CD4-positive, alpha-beta T cell treated with Interleukin-6 for 4 hours (primary cell): Measurements from ENCODE around the gene DMRT3.

Source experiments
- DNase-seq: peaks from one replicate; pipeline ENCODE4 v3.0.0-alpha.2; 2020; ENCODE audit warnings: mixed read lengths

DMRT3 gene, protein sequence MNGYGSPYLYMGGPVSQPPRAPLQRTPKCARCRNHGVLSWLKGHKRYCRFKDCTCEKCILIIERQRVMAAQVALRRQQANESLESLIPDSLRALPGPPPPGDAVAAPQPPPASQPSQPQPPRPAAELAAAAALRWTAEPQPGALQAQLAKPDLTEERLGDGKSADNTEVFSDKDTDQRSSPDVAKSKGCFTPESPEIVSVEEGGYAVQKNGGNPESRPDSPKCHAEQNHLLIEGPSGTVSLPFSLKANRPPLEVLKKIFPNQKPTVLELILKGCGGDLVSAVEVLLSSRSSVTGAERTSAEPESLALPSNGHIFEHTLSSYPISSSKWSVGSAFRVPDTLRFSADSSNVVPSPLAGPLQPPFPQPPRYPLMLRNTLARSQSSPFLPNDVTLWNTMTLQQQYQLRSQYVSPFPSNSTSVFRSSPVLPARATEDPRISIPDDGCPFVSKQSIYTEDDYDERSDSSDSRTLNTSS

DNA sequence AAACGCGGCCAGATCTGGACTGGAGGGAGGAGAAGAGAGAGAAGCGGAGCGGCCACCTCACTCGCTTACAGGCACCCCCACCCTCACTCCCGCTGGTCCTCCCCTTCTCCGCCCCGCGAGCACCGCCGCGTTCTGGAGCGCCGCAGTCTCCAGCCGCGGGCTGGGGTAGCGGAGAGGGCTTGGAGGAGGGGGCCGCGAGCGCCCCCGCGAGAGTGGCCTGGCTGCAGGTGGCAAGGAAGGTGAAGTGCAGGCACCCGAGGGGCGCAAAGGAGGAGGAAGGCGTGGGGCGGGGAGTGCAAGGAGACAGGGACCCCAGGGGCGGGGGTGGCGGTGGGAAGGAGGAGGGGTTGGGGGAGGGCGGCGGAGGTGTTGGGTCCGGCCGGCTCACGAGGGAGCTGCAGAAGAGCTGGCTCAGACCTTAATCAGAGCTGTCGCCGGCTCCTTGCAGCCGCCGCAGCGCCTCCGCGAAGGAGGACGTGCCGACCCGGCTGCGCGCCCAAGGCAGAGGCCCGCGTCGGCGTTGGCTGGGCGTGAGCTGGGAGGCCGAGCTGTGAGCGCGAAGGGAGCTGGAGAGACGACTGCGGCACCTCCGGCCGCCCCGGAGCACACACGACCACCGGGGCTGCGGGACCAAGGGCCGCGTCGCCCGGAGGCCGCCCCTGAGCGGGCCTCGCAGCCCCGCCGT, at the start of gene DMRT3:
Gene DMRT3, plus strand, starts transcription at position 398 of the 685 bp plus-strand sequence. CDS start 347 bp downstream, outside the sequence.
- DNase-seq, result no peak

DNA sequence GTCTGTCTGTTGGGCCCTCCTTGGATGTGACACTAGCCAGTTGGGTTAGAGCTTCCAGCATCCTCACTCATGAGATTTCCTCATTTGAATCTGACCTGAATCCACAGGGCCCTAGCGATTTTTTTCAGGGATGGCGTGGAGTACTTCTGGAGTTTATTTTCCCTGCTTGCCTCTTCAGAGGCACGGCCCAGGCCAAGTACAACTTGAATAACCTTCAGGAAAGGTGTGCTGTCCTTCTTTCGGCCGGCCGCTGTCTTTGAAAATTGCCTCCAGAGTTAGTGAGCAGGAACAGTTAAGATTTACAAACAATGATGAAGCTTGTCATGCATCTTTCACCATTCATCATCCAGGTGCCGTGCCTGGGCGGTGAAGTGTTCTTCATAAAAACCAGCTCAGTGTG, 49.5 kb upstream of the DMRT3 start:
- DNase-seq, result no peak

DNA sequence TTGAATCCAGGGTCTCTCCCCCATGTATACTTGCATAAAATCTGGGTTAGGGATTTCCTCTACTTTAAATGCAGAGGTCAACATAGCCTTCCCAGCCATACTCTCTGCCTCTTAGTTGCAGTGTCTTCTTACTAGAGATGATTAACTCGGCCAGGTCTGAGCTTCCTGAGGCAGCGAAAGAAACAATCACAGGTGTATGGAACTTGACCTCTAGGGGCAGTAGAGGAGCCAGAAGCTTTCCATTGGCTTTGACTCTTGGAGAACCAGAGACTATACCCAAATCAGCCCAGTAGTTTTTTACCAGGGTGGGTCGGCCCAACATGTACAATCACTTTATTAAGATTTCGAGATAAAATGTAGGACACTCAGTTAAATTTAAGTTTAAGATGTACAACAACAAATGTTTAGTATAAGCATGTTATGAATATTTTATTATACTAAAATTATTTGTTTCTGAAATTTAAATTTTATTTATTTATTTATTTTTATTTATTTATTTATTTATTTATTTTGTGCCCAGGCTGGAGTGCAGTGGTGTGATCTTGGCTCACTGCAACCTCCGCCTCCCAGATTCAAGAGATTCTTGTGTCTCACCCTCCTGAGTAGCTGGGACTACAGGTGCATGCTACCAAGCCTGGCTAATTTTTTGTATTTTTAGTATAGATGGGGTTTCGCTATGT, 48.0 kb upstream of the DMRT3 start:
- DNase-seq, result no peak

DNA sequence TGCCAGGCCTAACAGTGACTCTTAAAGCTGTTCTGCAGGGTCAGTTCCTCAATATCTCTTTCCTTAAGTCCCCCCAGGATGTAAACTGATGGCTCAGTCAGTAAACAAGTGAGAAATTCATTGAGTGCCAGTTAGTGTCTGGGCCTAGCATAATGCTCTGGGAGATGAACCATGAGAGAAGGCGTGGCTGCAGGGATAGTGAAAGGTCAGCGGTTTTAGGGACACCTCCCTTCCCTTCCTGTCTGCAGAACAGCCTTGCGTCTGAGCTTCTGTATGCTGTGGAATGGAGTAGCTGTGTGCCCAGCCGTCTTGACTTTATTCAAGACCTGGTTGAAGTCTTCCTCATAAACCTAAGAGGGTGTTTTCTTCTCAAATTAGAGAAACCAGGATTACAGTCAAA, 46.7 kb upstream of the DMRT3 start:
- DNase-seq, result no peak

DNA sequence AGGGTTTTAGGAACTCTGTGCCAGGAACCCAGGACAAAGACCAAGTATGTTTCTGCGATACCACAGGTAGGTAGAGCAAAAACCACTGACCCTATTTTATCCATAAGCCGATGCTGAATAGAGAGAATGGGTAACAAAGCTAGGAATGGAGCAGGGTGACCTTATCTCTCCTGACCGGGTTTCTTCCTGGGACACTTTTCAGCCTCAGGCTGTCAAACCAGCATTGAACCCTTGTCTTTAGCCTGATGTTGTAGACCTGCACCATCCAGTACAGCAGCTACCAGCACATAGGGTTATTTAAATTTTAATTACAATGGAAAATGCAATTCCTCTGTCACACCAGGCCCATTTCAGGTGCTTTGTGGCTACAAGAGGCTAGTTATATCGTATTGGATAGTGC, 43.1 kb upstream of the DMRT3 start:
- no peak for DNase-seq

DNA sequence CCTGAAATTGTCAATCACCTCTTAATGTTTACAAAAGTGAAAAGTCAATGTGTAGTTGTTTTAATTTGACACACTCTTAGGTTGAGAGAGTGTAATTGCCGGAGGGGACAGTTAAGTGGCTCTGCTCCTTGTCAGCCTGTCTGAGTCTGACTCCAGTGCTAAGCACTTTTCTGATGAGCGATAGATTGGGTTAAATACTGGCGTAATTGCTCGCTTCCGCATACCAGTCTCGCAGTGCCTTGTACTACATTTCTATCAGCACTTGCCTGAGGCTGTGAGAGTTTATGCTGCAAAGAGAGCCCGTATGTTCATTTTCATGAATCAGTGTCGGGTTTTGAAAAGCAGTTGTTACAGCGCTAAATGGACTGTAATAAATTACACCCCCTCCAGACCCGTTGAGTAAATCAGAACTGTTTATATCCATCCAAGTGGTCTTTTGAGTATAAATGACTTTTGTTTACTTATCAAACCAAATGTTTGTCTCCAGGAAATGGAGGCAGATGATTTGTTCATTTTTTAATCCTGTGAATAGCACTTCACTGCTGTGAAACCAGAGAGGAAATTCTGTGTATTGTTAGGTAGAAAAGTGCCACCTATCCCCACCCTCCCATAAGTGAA, 41.0 kb upstream of the DMRT3 start:
- no peak for DNase-seq

DNA sequence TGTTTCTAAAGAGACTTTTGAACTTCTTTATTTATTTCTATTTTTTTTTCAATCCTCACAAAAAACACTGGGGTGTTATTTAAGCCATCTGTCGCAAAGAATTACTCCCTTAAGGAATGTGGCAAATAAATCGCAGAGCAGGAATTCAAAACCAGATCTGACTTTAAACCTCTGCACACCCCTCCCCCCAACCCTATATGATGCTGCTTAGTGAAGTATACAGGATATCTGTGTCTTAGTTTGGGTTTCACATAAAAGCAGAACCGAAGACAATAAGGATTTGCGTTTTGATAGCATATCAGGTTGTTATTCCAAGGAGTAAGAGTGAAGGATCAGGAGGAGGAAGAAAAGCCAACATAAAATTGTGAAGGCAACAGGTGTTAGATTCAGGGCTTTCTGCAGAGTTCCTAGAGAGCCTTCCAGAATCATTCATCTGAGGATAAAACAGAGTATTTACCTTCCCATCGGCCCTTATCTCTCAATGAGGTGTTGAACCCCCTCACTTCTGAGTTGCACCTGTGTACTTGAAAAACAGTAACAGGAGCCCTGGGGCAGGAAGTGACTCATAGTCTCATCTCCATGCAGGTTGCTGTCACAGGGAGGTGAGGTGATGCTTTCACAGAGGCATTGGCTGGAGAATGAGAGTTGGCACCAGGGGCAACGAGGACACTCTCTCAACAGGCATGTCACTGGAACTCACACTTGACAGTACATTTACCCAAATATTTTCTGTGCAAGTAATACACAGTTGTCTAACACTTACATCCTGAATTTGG, 33.5 kb upstream of the DMRT3 start:
- DNase-seq, result no peak

DNA sequence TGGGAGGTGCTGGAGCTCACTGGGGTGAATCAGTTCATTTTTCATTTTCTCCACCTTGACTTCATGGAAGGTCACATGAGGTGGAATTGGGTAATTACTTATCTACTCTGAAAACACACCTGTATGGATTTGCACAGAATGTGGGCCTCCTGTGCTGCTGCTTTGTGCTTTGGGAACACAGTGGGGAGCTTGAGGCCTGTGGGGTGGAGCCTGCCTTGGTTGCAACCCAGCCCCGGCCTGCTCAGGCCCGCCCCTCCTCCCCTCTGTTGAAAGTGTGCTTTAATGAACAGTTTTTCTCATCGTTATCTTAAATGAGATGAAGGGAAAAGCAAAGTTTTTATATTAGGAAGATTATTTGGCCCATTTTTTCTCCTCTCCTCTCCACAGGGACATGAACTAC, 28.5 kb upstream of the DMRT3 start:
- no peak for DNase-seq

DNA sequence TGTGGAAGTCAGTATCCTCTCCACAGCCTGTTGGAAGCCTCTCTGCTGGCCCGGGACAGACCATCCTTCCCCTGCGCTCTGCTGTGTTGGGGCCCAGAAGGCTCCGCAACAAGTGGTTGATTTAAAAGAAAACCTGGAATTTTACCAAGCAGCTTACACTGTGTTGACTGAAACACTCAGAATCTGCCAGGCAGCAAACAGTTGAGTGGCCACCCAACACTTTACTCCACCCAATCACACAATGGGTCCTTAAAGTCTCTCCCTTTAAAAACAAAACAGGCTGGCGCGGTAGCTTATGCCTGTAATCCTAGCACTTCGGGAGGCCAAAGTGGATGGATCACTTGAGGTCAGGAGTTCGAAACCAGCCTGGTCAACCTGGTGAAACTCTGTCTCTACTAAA, 28.0 kb upstream of the DMRT3 start:
- no peak for DNase-seq

DNA sequence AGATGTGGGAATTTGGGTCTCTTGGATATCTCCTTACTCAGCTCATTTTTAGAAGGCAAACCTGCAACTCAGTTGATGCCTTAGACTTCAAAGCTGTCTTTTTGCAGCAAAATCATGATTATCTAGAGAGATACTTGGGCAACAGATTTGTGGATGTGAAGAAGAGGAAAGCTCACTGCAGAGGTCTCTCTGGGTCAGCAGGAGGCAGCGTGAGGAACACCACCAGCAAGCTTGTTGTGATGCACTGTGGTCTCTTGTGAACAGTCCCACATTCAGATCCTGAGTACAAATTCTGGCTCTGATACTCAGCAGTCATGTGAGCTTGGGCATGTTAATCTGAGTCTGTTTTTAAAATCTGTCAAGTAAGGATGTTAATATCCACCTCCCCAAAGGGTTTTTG, 26.3 kb upstream of the DMRT3 start:
- DNase-seq, result no peak

DNA sequence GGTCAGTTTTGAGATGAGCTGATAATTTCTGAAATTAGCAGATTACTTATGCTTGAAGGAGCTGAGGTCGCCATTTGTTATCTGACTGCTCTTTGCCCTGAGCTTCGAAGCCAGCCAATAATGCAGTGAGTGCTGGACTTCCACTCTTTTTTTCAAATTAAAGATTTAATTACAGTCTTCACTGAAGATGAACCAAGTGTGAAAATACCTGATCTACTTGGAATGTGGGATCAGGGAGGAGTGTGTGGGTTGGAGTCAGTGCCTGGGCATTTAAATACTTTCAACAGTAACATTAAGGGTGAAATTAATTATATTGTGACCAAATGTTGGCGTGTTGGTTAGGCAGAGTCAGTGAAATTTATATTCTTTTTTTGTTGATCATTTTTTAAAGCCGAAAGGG, 23.9 kb upstream of the DMRT3 start:
- DNase-seq, result no peak

DNA sequence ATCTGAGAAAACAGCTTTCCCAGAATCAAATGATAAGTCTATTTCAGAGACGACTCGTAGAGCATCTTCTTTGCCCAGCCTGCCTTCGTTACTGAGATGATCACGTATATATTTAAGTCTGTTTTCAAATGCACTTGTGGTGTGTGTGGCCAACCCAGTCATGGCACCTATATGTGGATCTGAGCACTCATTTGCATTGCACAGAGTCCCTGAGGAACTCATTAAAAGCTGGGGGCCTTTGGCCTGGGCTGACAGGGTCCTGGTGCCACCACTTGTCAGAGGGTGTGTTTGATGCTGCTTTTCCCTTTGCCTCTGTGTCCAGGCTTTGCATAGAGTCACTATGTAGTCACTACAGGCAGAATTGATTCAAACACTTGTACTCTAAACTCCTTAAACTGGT, 17.4 kb upstream of the DMRT3 start:
- DNase-seq, result no peak

DNA sequence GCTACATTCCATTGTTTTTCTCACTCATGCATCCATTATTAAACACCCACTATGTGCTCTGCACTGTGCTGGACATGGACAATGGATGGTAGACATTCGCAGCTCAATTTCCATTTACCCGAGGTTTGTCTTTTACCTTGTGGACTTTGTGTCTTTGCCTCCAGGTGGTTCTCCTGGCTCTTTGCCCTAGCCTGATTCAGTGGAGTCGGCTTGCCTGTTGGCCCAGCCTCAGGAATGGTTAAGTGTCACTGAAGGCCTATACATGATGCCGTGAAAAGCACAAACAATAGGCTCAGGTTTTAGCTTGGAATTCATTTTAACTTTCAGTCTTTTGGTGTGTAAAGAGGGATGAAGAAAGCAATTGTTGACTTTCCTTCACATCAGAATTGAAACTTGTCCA, 16.5 kb upstream of the DMRT3 start:
- DNase-seq, result no peak

DNA sequence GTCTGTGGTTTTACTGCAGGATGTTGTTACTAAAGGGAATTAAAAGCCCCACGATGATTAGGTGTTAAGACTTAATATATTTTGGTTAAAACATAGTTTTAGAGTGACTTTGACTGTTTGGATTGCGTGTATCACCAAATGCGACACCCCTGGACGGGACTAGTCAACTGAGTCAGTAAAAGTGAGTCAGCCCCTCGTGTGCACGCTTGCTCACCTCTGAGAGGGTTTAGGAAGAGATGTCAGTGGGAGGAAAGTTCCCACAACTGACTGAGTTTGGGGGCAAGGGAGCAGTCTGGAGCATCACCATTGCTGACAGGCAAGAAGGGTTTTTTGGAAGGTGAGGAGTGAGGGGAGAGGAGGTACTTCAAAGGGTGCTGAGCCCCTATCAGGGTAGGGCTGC, 14.4 kb upstream of the DMRT3 start:
- no peak for DNase-seq

DNA sequence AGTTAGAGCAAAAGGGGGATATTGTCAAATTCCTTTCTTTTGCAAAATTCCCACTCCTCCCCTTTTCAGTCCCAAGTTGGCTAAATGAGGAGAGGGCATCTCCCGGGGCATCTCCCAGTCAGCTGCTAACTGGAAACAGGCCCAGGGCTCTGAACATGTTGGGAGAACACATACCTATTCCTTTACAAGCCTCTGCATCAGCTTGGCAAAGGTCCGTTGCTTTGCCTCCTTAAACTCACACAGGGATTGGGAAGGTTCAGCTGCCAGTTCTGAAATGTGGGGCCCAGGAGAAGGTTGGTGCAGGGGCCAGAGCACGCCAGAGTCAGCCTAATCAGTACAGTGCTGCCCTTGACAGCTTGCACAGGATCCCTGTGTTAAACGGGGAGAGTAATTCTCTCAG, 11.0 kb upstream of the DMRT3 start:
- no peak for DNase-seq

DNA sequence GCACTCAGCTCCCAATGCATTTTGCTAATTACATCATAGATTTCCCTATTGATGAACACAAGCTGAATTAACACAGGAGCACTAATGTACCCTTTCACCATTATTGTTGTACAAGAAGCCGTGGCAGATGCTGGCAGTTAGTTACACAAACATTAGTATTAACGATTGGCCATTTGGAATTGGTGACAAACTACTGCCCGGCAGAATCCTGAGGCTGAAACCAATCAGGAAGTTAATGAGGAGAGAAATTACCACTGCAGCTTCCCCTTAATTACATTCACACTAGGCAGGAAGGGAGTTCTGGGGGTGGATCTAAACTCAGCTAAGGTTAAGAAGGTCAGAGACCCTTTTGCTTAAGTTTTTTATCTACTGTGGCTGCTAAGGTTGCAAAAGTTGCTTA, 9.6 kb upstream of the DMRT3 start:
- no peak for DNase-seq

DNA sequence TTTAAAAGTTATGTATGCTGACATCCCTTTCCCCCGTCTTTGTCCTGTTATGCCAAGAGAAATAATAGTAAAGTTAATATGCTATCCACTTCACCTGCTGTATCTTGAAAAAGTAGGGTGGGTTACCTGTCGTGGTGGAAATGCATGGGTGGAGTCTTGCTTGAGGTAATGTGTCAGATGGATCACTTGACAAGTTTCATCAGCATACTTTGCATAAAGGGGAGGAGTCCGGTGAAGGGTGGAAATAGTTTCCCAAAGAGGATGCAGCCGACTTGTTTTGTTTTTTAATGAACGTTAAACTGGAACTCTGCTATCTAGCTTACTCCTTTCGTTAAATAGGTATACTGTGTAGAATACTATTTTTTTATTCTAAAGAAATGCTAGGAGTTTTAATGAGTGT, 9.0 kb upstream of the DMRT3 start:
- no peak for DNase-seq

DNA sequence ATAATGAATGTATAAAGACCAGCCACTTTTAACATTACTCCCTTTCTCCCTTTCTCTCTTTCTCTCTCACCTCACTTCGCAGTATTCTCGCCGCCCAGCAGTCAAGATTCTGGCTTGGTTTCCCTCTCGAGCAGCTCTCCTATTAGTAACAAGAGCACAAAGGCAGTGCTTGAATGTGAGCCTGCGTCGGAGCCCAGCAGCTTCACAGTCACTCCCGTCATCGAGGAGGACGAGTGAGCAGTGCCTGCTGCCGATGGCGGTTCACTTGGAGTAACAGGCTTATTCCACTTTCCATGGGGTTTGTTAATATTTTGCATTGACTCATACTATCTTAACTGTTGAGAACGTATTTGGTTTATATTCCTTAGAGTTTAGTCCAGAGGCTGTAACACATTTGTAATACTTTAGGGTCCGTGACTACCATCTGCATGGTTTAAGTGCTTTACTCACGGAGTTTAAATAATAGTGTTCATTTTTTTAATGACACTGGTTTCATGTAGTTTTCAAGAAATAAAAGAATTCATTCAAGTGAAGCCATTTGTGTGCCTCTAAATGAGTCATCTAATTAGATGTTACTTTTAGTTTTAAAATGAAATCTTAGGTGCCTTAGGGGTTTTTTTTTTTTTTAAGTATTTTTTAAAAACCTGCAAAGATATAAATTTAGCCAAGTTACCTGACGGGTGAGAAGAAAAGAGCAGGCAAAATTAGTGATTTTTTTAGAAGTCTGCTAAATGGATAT, 8.4 kb upstream of the DMRT3 start:
- no peak for DNase-seq

DNA sequence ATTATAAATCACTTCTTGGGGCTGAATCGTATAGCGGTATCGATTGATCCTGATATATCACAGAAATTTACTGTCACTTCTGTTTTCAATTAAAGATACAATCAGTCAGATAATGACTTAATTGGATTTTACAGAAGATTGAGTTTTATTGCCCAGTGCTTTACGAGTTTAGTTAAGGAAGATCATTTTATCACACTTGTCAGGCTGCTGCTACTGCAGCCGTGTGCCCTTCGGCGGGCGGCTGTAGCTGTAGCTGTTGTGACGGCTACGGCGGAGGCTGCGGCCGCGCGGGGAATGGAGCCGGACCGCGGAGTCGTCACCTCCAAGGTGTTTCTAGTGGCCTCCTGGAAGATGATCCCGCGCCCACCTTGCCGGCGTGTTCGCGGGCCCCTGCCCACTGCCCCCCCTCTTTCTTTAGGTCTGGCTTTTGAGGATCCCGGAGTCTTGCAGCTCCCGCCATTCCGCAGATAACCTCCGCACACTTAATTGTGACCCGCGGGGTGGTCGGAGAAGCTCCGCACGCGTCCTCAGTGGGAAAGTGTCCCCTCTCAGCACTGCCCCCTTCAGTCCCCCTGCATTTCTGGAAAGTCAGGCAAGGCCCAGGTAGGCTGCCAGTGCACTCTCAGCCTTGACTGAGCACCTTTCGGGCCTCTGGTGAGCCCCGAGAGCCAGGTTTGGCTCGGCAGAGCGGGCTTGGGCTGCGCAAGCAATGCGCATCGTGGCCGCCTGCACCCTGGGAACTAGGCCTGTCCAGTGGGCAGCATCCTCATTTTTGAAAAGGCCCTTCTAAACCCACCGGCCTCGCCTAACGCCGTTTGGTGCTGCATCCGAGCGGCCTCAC, 6.9 kb upstream of the DMRT3 start:
- DNase-seq, result no peak

DNA sequence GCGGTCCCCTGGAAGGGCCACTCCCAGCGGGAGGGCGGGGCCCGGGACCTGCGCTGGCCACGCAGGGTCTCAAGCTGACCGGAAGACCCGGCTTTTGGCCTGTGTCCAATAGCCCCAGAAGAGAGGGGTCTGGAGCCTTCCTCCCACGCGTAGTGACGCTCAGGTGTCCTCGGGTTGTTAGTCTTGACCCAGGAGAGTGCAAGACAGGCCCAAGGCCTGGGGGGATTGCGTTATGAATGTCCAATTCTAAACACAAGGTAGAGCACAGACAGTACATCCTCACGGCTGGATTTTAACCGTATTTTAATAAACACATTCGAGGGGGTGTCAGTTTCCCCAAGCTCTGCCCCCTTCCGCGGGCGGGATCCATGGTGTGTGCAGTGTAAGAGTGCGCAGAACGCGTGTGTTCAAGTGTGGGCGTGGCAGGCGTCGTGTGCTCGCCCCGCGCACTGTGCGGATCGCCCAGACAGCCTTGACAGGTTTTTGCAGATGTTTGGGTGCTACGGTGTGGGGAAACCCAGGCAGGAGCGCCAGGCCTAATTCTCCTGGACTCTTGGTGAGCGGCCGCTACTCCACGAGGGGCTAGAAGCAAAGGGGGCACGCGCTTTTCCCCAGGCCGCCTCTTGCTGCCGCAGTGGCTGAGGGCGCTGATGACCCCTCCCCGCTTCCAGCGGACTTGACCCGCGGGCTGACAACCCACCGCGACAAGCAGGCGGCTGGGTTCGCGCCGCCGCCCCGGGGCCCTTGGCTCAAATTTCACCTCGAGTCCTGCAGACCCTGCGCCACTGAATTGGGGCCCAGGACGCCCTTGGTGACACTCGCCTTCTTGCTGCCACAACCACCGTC, 6.1 kb upstream of the DMRT3 start:
- DNase-seq, result no peak
